ENCODE results near the gene AQP11. TPM values are rescaled to one million over a fixed set of nuclear protein-coding genes. Genes with fewer than 3 reads are reported as not detected.

AQP11 gene
- total RNA-seq, 2 experiments from 2014 or later, result 0.14 to 0.27 TPM

Other genes starting within 250 kb of the AQP11 start
- 10 to 100 TPM; 40.1 to 43.0 TPM for gene PAK1, start 115.9 kb upstream of the AQP11 start, total RNA-seq
- 100 to 1,000 TPM; 191 to 194 TPM for gene CLNS1A, start 47.8 kb downstream of the AQP11 start, total RNA-seq
- gene RSF1, start 230.8 kb downstream of the AQP11 start, total RNA-seq, result 10 to 100 TPM; 40.5 to 48.3 TPM
- 1 to 10 TPM; 2.4 to 2.6 TPM for gene AAMDC, start 231.2 kb downstream of the AQP11 start, total RNA-seq